Dendritic cell treated with granulocyte-macrophage colony-stimulating factor and Interleukin-4, amounts not matched to agents 40 ng/mL and 50 ng/mL, for 4 days (primary cell): Measurements from ENCODE around the gene RASGRP1.

Experiments used
- H3K27ac Mint-ChIP-seq: one replicate; pipeline ENCODE4 v1.8.0; 2022; ENCODE audit warnings: mild to moderate bottlenecking, mixed read lengths
- H3K27me3 Mint-ChIP-seq: one replicate; pipeline ENCODE4 v1.8.0; 2022; ENCODE audit warnings: mild to moderate bottlenecking, mixed read lengths
- H3K36me3 Mint-ChIP-seq: one replicate; pipeline ENCODE4 v1.8.0; 2022; ENCODE audit warnings: low read depth, mixed read lengths
- H3K4me1 Mint-ChIP-seq: one replicate; pipeline ENCODE4 v1.8.0; 2022; ENCODE audit warnings: low read depth, mixed read lengths
- H3K4me3 Mint-ChIP-seq: one replicate; pipeline ENCODE4 v1.8.0; 2022; ENCODE audit warnings: mild to moderate bottlenecking, moderate library complexity, mixed read lengths
- H3K9me3 Mint-ChIP-seq: one replicate; pipeline ENCODE4 v1.8.0; 2022; ENCODE audit warnings: mixed read lengths
- intact Hi-C: fragments of 100-400 bp; cut with micrococcal nuclease; formaldehyde crosslinking; loops from one replicate; pipeline ENCODE4 v1.15.0; 2022

The RASGRP1 gene

DNA sequence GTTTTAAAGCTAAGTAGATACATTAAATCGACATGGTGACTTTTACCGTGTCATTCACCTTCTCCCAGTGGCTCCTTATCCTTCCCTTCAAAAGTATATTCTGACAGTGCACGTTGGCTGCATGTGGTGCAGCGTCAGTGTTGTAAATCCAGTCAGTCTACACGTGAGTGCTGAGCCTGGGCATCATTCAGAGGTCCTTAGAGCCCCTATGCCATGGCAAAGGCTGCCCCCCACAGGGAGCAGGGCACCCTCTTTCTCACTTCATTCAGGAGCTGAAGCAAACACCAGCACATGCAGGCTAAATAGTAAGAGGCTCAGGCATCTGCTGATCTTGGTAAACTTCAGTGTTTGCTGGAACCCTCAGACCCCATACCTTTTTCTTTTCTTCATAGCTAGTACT is 43.3 kb downstream of the RASGRP1 start:
- H3K4me3 Mint-ChIP-seq = no peak overlapping the region
- H3K4me1 Mint-ChIP-seq = no peaks in the 10 kb centered on the region
- intact Hi-C loops = no loop called here
- H3K36me3 Mint-ChIP-seq = no peaks in the 10 kb centered on the region
- H3K27ac Mint-ChIP-seq = no peak overlapping the region
- H3K9me3 Mint-ChIP-seq = no peaks in the 10 kb centered on the region
- peaks cover 1% of the 10 kb centered on the region for H3K27me3 Mint-ChIP-seq

- Mint-ChIP-seq H3K27ac (no peak overlapping the region), H3K4me3 (no peak overlapping the region), H3K9me3 (no peaks in the 10 kb centered on the region), H3K4me1 (no peaks in the 10 kb centered on the region), H3K27me3 (peaks cover 1% of the 10 kb centered on the region), H3K36me3 (no peaks in the 10 kb centered on the region)
- intact Hi-C loops = no loop called here
Measured at GRCh38 chr15:38520035-38520434, 44.6 kb downstream of the RASGRP1 start.

DNA sequence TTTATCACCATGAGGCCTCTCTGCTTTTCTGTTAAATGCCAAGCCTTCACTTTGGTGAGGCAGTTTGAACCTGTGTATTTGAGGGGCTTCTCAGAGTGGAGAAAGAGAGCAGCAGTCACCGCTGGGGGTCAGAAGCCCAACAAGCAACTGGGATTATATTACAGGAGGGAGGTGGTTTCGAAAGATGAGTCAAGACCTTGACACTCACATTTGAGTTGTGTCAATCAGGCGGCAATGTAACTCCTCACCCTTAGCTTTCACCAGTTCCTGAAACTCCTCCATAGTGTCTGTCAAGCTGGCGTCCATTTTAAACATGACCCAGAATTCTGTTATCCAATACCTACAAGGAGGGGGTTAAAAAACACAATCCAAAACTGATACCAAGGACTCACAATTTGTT is 46.5 kb downstream of the RASGRP1 start:
- intact Hi-C loops = no loop called here
- peaks cover 1% of the 10 kb centered on the region for H3K27me3 Mint-ChIP-seq
- no peaks in the 10 kb centered on the region for H3K36me3 Mint-ChIP-seq
- no peaks in the 10 kb centered on the region for H3K9me3 Mint-ChIP-seq
- H3K27ac Mint-ChIP-seq = no peak overlapping the region
- H3K4me3 Mint-ChIP-seq = no peak overlapping the region
- H3K4me1 Mint-ChIP-seq = no peaks in the 10 kb centered on the region

- Mint-ChIP-seq H3K27me3 (peaks cover 3% of the 10 kb centered on the region), H3K36me3 (no peaks in the 10 kb centered on the region), H3K4me1 (no peaks in the 10 kb centered on the region), H3K9me3 (no peaks in the 10 kb centered on the region), H3K4me3 (no peak overlapping the region), H3K27ac (no peak overlapping the region)
- intact Hi-C loops = no loop called here
Measured at GRCh38 chr15:38517312-38517975, 47.2 kb downstream of the RASGRP1 start.

GRCh38 chr15:38516626-38517025 is 48.0 kb downstream of the RASGRP1 start:
- Mint-ChIP-seq H3K4me3 (no peak overlapping the region), H3K27me3 (peaks cover 4% of the 10 kb centered on the region), H3K4me1 (no peaks in the 10 kb centered on the region), H3K27ac (no peak overlapping the region), H3K36me3 (no peaks in the 10 kb centered on the region), H3K9me3 (no peaks in the 10 kb centered on the region)
- intact Hi-C loops = no loop called here

DNA sequence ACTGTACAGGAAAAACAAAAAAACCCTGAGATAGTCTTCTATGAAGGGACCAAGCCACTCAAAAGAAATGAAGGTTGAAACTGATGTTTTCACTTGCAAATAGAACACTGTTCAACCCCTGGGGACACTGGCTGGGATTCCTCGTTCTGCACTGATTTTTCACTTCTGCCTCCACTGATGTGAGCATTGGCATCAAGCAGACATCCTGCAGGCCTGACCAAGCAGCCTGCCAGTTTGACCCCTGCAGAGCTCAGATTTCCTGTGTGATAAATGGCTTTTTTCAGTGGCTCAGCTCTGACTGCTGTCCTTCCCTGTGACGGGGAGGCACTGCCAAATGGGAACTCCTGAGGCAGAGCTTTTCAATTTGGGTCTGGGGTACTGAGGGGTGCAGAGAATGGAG is 50.0 kb downstream of the RASGRP1 start:
- Mint-ChIP-seq H3K4me1 (no peaks in the 10 kb centered on the region), H3K4me3 (no peak overlapping the region), H3K27ac (no peak overlapping the region), H3K9me3 (no peaks in the 10 kb centered on the region), H3K36me3 (no peaks in the 10 kb centered on the region), H3K27me3 (peaks cover 4% of the 10 kb centered on the region)
- intact Hi-C loops = no loop called here

- intact Hi-C loops = no loop called here
- Mint-ChIP-seq H3K4me3 (no peak overlapping the region), H3K27ac (no peak overlapping the region), H3K36me3 (no peaks in the 10 kb centered on the region), H3K4me1 (no peaks in the 10 kb centered on the region), H3K27me3 (peaks cover 3% of the 10 kb centered on the region), H3K9me3 (no peaks in the 10 kb centered on the region)
Measured at GRCh38 chr15:38512901-38513300, 51.7 kb downstream of the RASGRP1 start.

- Mint-ChIP-seq H3K4me3 (no peak overlapping the region), H3K9me3 (no peaks in the 10 kb centered on the region), H3K4me1 (no peaks in the 10 kb centered on the region), H3K27me3 (peaks cover 3% of the 10 kb centered on the region), H3K27ac (no peak overlapping the region), H3K36me3 (no peaks in the 10 kb centered on the region)
- intact Hi-C loops = no loop called here
Measured at GRCh38 chr15:38509152-38509551, 55.5 kb downstream of the RASGRP1 start.

GRCh38 chr15:38508647-38509046 is 56.0 kb downstream of the RASGRP1 start:
- intact Hi-C loops = no loop called here
- Mint-ChIP-seq H3K27me3 (peaks cover 3% of the 10 kb centered on the region), H3K4me3 (no peak overlapping the region), H3K4me1 (no peaks in the 10 kb centered on the region), H3K27ac (no peak overlapping the region), H3K9me3 (no peaks in the 10 kb centered on the region), H3K36me3 (no peaks in the 10 kb centered on the region)

GRCh38 chr15:38507570-38507969 is 57.0 kb downstream of the RASGRP1 start:
- intact Hi-C loops = no loop called here
- no peaks in the 10 kb centered on the region for H3K9me3 Mint-ChIP-seq
- no peaks in the 10 kb centered on the region for H3K4me1 Mint-ChIP-seq
- H3K27ac Mint-ChIP-seq = no peak overlapping the region
- no peak overlapping the region for H3K4me3 Mint-ChIP-seq
- H3K36me3 Mint-ChIP-seq = no peaks in the 10 kb centered on the region
- H3K27me3 Mint-ChIP-seq = peaks cover 2% of the 10 kb centered on the region

GRCh38 chr15:38506997-38507396 is 57.6 kb downstream of the RASGRP1 start:
- Mint-ChIP-seq H3K27ac (no peak overlapping the region), H3K27me3 (no peaks in the 10 kb centered on the region), H3K4me1 (no peaks in the 10 kb centered on the region), H3K9me3 (no peaks in the 10 kb centered on the region), H3K4me3 (no peak overlapping the region), H3K36me3 (no peaks in the 10 kb centered on the region)
- intact Hi-C loops = no loop called here

- Mint-ChIP-seq H3K9me3 (peaks cover 4% of the 10 kb centered on the region), H3K27me3 (no peaks in the 10 kb centered on the region), H3K27ac (no peak overlapping the region), H3K4me1 (no peaks in the 10 kb centered on the region), H3K4me3 (no peak overlapping the region), H3K36me3 (peaks cover 13% of the 10 kb centered on the region)
- intact Hi-C loops = no loop called here
Measured at GRCh38 chr15:38504680-38505467, 59.7 kb downstream of the RASGRP1 start.

GRCh38 chr15:38503496-38503895 is 61.1 kb downstream of the RASGRP1 start:
- Mint-ChIP-seq H3K27ac (no peak overlapping the region), H3K27me3 (no peaks in the 10 kb centered on the region), H3K4me1 (no peaks in the 10 kb centered on the region), H3K4me3 (no peak overlapping the region), H3K9me3 (peaks cover 17% of the 10 kb centered on the region), H3K36me3 (peaks cover 25% of the 10 kb centered on the region)
- intact Hi-C loops = no loop called here

GRCh38 chr15:38499651-38500050 is 65.0 kb downstream of the RASGRP1 start:
- Mint-ChIP-seq H3K27me3 (no peaks in the 10 kb centered on the region), H3K4me3 (no peak overlapping the region), H3K27ac (no peak overlapping the region), H3K9me3 (peaks cover 19% of the 10 kb centered on the region), H3K4me1 (no peaks in the 10 kb centered on the region), H3K36me3 (peaks cover 26% of the 10 kb centered on the region)
- intact Hi-C loops = no loop called here

GRCh38 chr15:38496151-38496550 is 68.5 kb downstream of the RASGRP1 start:
- Mint-ChIP-seq H3K4me1 (no peaks in the 10 kb centered on the region), H3K9me3 (peaks cover 19% of the 10 kb centered on the region), H3K4me3 (no peak overlapping the region), H3K36me3 (peaks cover 30% of the 10 kb centered on the region), H3K27me3 (no peaks in the 10 kb centered on the region), H3K27ac (no peak overlapping the region)
- intact Hi-C loops = no loop called here
